ENCODE results near the gene TMBIM1. TPM values are rescaled to one million over a fixed set of nuclear protein-coding genes. Genes with fewer than 3 reads are reported as not detected.

Gene TMBIM1
- total and polyA plus RNA-seq, 12 donors, result 30.9 to 151 (median 110) TPM

DNA sequence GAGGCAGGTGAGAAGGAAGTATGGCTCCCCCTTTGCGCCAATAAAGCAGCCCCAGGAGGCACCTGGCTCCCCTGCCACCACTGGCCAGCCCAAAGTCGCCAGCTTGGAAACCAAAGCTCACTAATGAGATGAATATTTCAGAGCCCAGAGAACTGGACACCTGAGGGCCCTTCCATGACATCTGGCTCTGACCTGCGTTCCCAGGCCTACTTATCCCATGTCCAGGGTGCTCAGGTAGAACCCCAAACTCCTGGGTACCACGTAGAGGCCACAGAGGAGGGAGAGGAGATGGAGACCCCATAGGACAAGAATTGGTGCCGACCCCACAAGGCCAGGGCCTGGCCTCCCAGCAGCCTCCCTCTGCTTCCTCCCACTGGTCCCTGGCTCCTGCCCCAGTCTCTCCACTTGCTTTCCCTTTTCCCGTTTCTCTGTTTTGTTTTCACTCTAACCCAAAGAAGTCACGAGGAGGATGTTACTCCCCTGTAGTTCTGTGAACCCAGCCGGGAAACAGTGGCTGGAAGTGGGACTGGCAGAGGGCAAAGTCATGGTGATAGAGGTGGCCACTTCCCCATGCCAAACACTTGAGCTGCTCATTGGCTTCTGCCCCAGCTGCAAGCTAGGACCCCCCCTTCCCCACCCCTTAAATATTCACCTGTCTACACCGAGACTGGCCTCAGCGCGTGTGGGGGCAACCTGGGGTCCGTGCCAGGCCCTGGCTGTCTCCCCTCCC, 820 bp downstream of the TMBIM1 start:
- WGBS, 2 donors, result 27 to 33% methylated on average over 12 of the region's 12 CpGs
- no peaks in the 10 kb centered on the region for H3K27me3 ChIP-seq
- TF ChIP-seq, protein P1, sequence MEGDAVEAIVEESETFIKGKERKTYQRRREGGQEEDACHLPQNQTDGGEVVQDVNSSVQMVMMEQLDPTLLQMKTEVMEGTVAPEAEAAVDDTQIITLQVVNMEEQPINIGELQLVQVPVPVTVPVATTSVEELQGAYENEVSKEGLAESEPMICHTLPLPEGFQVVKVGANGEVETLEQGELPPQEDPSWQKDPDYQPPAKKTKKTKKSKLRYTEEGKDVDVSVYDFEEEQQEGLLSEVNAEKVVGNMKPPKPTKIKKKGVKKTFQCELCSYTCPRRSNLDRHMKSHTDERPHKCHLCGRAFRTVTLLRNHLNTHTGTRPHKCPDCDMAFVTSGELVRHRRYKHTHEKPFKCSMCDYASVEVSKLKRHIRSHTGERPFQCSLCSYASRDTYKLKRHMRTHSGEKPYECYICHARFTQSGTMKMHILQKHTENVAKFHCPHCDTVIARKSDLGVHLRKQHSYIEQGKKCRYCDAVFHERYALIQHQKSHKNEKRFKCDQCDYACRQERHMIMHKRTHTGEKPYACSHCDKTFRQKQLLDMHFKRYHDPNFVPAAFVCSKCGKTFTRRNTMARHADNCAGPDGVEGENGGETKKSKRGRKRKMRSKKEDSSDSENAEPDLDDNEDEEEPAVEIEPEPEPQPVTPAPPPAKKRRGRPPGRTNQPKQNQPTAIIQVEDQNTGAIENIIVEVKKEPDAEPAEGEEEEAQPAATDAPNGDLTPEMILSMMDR (IDR thresholded peaks at IDR 0.05), result no peak
- peak overlapping the region; percentile 71 to 99 (median 92) for H3K4me3 ChIP-seq
- H3K4me1 ChIP-seq, result peaks cover 17 to 80% (median 55%) of the 10 kb centered on the region in 9 donors
- intact Hi-C loops (cut with DNase I), result loop anchor here in 6 of 10 donors (1.0 to 10.0 kb wide), 8 partner anchors 21 to 273 kb away; partner anchors contain the start of genes CTDSP1 (in 4 of the 6), AAMP (in 1 of the 6), ARPC2 (in 1 of the 6) and CNOT9 (in 1 of the 6)
- ATAC-seq, result peak; percentile 3 to 22 (median 8)
- peak overlapping the region; percentile 95 to 100 (median 98) for H3K27ac ChIP-seq
- H3K36me3 ChIP-seq, result no peaks in the 10 kb centered on the region
- DNase-seq, result peak in 1 of 2 donors; percentile 42
- H3K9me3 ChIP-seq, result no peaks in the 10 kb centered on the region

DNA sequence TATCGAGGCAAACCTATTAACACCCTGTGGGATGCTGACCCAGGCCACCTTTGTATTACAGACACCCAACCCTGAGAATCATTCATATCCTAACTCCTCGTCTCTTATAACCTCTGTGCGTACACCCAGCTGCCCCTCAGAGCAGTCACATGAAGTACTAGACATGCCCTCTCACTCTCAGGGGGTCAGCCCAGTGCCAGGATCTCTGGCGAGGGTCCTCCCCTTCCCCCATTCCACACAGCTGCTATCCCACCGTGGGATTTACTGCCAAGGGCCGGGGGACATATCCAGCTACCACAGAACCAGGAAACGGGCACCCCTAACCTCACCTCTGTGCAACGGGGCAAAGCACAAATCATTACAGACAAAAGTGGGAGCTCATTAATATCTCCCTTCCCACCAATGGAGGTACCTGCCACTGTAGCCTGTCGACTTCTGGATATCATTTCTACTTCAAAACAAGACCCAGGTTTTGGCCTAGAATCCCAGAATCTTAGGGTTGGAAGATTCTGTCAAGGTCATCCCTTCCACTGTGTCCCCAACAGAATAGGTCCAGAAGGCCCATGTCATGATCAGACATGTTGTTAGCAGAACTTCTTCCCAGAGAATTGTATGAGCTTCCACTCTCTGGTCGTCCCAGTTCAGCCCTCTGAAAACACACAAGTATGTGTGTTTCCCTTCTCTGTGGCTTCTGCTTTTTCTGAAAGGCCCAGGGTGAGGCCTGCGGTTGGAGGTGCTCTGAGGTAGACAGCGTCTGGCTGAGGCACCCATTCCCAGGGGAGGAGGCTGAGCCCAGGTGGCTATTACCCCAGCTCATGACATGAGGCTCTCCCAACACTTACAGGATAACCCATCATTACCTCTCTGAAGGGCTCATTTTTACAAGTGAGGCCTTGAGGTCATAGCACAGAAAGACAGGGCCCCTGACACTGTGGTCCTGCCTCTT, 1.7 kb downstream of the TMBIM1 start:
- ATAC-seq, result no peak
- Histone ChIP-seq H3K27ac (peak overlapping the region; percentile 95 to 100 (median 98)), H3K36me3 (no peaks in the 10 kb centered on the region), H3K27me3 (no peaks in the 10 kb centered on the region), H3K4me3 (peak overlapping the region in 9 of 10 donors; percentile 71 to 99 (median 92)), H3K9me3 (no peaks in the 10 kb centered on the region), H3K4me1 (peaks cover 26 to 89% (median 64%) of the 10 kb centered on the region in 9 donors)
- no peak for DNase-seq
- TF ChIP-seq, protein P1 (IDR thresholded peaks at IDR 0.05), result no peak
- WGBS, 2 donors, result 51 to 57% methylated on average over 12 of the region's 12 CpGs
- intact Hi-C loops (cut with DNase I), result loop anchor here in 5 of 10 donors (5.0 to 10.0 kb wide), 5 partner anchors 104 to 274 kb away; partner anchors contain the start of genes CTDSP1 (in 4 of the 5), CNOT9 (in 1 of the 5) and USP37 (in 1 of the 5)

DNA sequence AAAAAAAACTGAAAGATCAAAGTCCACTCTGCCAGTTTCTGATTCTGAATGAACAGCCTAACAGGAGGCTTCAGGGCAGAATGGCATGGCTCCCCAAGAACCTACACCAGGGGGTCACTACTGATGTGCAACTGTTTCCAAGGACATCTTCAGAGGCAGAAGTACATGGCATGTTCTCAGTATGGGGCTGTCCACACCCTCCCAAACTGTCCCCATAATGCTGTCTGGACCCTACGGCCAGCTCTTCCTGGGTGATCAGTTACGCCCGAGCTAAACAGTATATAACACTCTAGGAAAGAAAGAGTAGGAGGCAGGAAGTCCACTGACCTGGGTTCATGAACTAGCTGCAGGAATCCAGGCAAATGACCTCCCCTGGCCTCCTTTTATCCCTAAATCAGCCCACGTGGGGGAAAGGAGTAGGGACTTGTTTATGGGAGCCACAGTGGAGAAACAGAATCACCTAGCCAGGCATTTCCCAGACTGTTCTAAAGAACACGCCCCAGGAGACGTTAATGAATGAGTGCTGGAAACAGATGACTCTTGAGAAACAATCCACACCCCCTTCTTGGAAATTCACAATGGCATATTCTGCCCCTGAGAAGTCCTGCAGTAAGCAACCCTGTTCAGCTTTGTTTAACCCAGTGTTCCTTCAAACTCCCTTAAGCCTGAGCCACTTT, 2.5 kb downstream of the TMBIM1 start:
- intact Hi-C loops (cut with DNase I), result loop anchor here in 7 of 10 donors (5.0 to 10.0 kb wide), 5 partner anchors 105 to 275 kb away; partner anchors contain the start of genes CTDSP1 (in 6 of the 7), CNOT9 (in 1 of the 7) and USP37 (in 1 of the 7)
- H3K4me3 ChIP-seq, result peak overlapping the region in 9 of 10 donors; percentile 71 to 99 (median 92)
- peak overlapping the region in 9 of 10 donors; percentile 52 to 100 (median 99) for H3K27ac ChIP-seq
- peaks cover 0 to 6% (median 0%) of the 10 kb centered on the region in 9 donors for H3K36me3 ChIP-seq
- peaks cover 33 to 92% (median 68%) of the 10 kb centered on the region in 9 donors for H3K4me1 ChIP-seq
- H3K9me3 ChIP-seq, result no peaks in the 10 kb centered on the region
- H3K27me3 ChIP-seq, result no peaks in the 10 kb centered on the region
- ATAC-seq (no peak), DNase-seq (no peak)
- TF ChIP-seq, protein P1 (IDR thresholded peaks at IDR 0.05), result no peak
- 35 to 40% methylated on average over 6 of the region's 6 CpGs for WGBS, 2 donors
